ENCODE measurements around the gene SND1.

DNA sequence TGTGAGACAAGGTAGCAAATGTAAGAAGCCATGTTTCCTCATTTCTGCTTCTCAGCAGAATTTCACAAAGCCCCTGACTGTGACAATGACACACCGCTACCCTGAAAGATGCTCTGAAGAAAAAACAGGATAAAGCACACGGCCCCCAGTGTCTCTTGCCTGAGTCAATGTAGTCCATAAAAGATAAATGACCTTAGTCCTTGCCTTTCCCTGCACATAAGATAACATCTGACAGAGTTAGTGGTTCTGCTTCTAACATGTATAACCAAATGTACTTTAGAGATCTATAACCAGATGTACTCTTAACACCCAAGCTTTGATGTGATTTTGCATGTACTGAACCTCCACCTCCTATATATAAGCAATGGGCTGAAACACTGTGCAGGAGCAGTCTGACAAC is 3.0 kb upstream of the SND1 start:
- TF ChIP-seq, protein P1, sequence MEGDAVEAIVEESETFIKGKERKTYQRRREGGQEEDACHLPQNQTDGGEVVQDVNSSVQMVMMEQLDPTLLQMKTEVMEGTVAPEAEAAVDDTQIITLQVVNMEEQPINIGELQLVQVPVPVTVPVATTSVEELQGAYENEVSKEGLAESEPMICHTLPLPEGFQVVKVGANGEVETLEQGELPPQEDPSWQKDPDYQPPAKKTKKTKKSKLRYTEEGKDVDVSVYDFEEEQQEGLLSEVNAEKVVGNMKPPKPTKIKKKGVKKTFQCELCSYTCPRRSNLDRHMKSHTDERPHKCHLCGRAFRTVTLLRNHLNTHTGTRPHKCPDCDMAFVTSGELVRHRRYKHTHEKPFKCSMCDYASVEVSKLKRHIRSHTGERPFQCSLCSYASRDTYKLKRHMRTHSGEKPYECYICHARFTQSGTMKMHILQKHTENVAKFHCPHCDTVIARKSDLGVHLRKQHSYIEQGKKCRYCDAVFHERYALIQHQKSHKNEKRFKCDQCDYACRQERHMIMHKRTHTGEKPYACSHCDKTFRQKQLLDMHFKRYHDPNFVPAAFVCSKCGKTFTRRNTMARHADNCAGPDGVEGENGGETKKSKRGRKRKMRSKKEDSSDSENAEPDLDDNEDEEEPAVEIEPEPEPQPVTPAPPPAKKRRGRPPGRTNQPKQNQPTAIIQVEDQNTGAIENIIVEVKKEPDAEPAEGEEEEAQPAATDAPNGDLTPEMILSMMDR (IDR thresholded peaks at IDR 0.05 in 8 of 11, conservative IDR thresholded peaks at IDR 0.05 in 3 of 11), result no peak
- TF ChIP-seq POLR2AphosphoS5 (IDR thresholded peaks at IDR 0.05), result no peak
